Stimulated activated naive CD8-positive, alpha-beta T cell treated with anti-CD3 and anti-CD28 coated beads, Interleukin-15, amount 100 ng/mL, for 72 hours (primary cell): ENCODE data around the gene SREBF2.

ENCODE experiments used
- ATAC-seq: fragments of 150-1000 bp; cut with Tn5 transposase; 2 replicates; pipeline ENCODE4 v1.10.0; 2021; ENCODE audit warnings: mild to moderate bottlenecking, moderate library complexity
- DNase-seq, 2 donors: peaks; one replicate each; pipeline ENCODE4 v3.0.0; 2021 to 2022
- H3K27ac Mint-ChIP-seq, 2 donors: one replicate each; pipeline ENCODE4 v1.8.0; 2022; ENCODE audit warnings: mild to moderate bottlenecking in 2 of 2, mixed read lengths in 2 of 2, moderate library complexity in 2 of 2
- H3K27me3 Mint-ChIP-seq: one replicate; pipeline ENCODE4 v1.8.0; 2022; ENCODE audit warnings: mixed read lengths
- H3K4me1 Mint-ChIP-seq: one replicate; pipeline ENCODE4 v1.8.0; 2022; ENCODE audit warnings: mild to moderate bottlenecking, mixed read lengths
- H3K4me3 Mint-ChIP-seq, 2 donors: one replicate each; pipeline ENCODE4 v1.8.0; 2022; ENCODE audit warnings: mild to moderate bottlenecking in 2 of 2, mixed read lengths in 2 of 2, moderate library complexity in 1 of 2
- H3K9me3 Mint-ChIP-seq, 2 donors: one replicate each; pipeline ENCODE4 v1.8.0; 2022; ENCODE audit warnings: mixed read lengths in 2 of 2

The SREBF2 gene

DNA sequence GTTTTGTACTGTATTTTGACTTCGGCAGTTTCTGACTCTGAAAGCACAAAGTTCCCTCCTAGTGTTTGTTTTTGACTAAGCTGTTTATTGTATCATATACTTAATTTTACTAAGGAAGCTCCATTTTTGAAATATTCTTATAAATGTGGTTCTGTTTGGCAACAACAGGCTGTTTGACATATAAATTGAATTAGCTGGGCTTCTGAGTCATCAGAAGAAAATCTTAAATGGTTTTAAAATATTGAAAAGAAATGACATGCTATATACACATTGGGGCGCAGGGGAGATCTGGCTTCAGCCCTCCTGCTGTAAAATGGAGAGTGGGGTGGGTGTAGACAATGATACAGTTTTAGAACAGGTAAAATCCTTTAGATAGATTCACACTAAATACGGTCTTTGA lies 43.4 kb downstream of the SREBF2 start:
- Mint-ChIP-seq H3K27ac (no peak overlapping the region), H3K4me1 (peaks cover 64% of the 10 kb centered on the region), H3K9me3 (no peaks in the 10 kb centered on the region), H3K27me3 (no peaks in the 10 kb centered on the region), H3K4me3 (no peak overlapping the region)
- DNase-seq (no peak), ATAC-seq (no peak)

DNA sequence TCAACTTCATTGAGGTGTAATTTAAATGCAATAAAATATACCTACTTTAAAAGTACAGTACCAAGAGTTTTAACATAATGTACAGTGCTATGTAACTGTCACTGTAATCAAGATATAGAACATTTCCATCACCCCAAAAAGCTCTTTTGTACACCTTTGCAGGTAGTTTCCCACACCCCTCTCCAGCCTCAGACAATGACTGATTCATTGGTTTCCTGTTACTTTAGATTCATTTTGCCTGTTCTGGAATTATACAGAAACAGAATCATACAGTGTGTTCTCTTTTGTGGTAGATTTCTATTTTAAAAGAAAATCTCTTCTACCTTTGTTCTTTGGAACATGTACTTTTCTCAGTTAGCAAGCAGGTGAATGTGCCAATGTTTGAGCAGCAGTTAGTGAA lies 43.8 kb downstream of the SREBF2 start:
- H3K27me3 Mint-ChIP-seq: no peaks in the 10 kb centered on the region
- peak overlapping the region in 1 of 2 donors; percentile 21 for H3K4me3 Mint-ChIP-seq
- no peak for DNase-seq
- no peaks in the 10 kb centered on the region for H3K9me3 Mint-ChIP-seq
- no peak for ATAC-seq
- H3K27ac Mint-ChIP-seq: no peak overlapping the region
- H3K4me1 Mint-ChIP-seq: peaks cover 60% of the 10 kb centered on the region

- Mint-ChIP-seq H3K4me3 (no peak overlapping the region), H3K27me3 (no peaks in the 10 kb centered on the region), H3K4me1 (peaks cover 24% of the 10 kb centered on the region), H3K9me3 (no peaks in the 10 kb centered on the region), H3K27ac (no peak overlapping the region)
- ATAC-seq (no peak), DNase-seq (no peak)
Observed at GRCh38 chr22:41880653-41881052, 47.7 kb downstream of the SREBF2 start.

GRCh38 chr22:41883400-41883799 lies 50.5 kb downstream of the SREBF2 start:
- Mint-ChIP-seq H3K4me3 (no peak overlapping the region), H3K27ac (peak overlapping the region in 1 of 2 donors; percentile 28), H3K4me1 (no peaks in the 10 kb centered on the region), H3K9me3 (no peaks in the 10 kb centered on the region), H3K27me3 (no peaks in the 10 kb centered on the region)
- ATAC-seq (no peak), DNase-seq (no peak)

GRCh38 chr22:41885116-41885515 lies 52.2 kb downstream of the SREBF2 start:
- ATAC-seq (no peak), DNase-seq (no peak)
- Mint-ChIP-seq H3K27ac (no peak overlapping the region), H3K9me3 (no peaks in the 10 kb centered on the region), H3K4me3 (no peak overlapping the region), H3K4me1 (no peaks in the 10 kb centered on the region), H3K27me3 (no peaks in the 10 kb centered on the region)

DNA sequence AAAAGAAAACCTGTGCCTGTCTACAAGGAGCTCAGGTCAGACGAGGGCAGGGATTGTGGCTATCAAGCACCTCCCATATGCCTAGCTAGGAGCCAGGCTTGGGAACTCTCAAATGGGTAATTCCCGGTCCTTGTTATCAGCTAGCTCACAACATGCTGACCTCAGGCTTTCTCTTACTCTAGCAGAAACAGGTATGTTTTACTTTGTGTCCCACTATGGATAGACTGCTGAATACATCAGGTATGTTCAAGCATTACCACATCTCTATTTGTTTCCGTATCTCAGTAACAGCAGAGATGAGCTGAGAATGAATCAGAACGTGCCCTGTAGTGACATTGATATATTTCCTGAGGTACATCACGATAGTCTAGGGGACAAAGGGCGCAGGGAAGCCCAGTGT lies 52.6 kb downstream of the SREBF2 start:
- no peaks in the 10 kb centered on the region for H3K27me3 Mint-ChIP-seq
- no peak overlapping the region for H3K4me3 Mint-ChIP-seq
- no peaks in the 10 kb centered on the region for H3K9me3 Mint-ChIP-seq
- ATAC-seq: no peak
- no peak for DNase-seq
- no peaks in the 10 kb centered on the region for H3K4me1 Mint-ChIP-seq
- no peak overlapping the region for H3K27ac Mint-ChIP-seq

DNA sequence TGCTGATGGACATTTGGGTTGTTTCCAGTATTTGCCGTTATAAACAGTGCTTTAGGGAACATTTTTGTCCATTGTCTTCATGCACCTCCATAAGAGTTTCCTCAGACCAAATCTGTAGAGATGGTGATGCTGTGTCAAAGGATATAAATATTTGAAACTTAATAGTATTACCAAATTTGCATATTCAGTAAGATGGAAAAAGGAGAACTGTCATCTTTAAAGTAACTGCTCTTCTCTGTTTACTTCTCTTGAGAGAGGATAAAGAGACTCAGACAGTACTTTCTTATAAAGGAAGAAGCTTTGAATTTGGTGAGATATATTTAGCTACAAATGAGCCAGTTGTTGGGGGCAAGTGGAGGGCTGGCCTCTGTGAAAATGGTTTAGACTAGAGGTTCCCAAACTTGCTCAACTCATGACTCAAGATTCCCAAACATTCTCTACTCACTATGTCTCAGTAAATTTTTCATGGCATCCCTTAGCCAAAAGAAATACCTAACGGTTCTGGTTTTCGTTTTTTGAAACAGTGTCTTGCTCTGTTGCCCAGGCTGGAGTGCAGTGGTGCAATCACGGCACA lies 55.8 kb downstream of the SREBF2 start:
- Mint-ChIP-seq H3K4me1 (no peaks in the 10 kb centered on the region), H3K9me3 (no peaks in the 10 kb centered on the region), H3K4me3 (no peak overlapping the region), H3K27ac (no peak overlapping the region), H3K27me3 (no peaks in the 10 kb centered on the region)
- DNase-seq: no peak
- ATAC-seq: no peak

DNA sequence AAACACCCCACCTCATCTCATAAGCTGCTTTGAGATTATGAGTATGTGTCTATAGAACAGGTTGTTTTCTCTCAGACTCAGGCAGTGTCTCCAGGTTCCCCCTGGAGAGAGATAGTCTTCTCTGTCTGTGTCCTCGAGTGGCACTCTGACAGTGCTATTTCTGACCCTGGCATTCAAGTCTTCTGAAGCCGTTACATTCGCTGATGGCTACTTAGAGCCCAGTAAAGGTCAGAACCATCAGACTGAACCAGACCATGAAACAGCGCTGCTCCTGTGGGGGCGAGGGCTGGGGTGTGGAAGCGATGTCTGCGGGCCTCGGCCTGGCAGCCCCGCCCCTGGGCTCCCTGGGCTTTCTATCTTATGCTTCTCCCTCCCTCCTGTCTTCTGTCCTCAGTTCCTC lies 58.5 kb downstream of the SREBF2 start:
- DNase-seq: no peak
- Mint-ChIP-seq H3K4me1 (no peaks in the 10 kb centered on the region), H3K27ac (peak overlapping the region in 1 of 2 donors; percentile 87), H3K4me3 (no peak overlapping the region), H3K27me3 (no peaks in the 10 kb centered on the region), H3K9me3 (no peaks in the 10 kb centered on the region)
- no peak for ATAC-seq

DNA sequence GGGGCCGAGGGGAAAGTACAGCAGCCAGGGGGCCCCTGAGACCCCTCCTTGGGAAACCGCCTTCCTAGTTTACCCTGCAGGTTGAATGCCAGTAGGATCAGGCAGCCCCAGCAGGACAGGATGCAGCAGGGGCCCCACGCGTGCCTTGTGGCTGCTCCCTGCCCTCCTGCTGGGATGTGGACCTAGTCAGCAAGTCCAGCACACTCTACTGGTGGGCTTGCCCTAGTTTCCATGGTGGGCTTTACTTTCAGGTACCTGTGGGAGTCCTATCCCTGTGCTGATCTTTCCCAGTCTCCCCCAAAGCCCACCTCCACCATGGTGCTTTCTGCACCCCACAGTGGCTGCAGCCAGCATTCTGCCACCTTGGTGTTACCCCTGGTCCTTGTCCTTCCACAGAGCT lies 59.8 kb downstream of the SREBF2 start:
- Mint-ChIP-seq H3K27ac (peak overlapping the region in 1 of 2 donors; percentile 78), H3K4me3 (no peak overlapping the region), H3K9me3 (no peaks in the 10 kb centered on the region), H3K27me3 (no peaks in the 10 kb centered on the region), H3K4me1 (no peaks in the 10 kb centered on the region)
- DNase-seq (no peak), ATAC-seq (no peak)

DNA sequence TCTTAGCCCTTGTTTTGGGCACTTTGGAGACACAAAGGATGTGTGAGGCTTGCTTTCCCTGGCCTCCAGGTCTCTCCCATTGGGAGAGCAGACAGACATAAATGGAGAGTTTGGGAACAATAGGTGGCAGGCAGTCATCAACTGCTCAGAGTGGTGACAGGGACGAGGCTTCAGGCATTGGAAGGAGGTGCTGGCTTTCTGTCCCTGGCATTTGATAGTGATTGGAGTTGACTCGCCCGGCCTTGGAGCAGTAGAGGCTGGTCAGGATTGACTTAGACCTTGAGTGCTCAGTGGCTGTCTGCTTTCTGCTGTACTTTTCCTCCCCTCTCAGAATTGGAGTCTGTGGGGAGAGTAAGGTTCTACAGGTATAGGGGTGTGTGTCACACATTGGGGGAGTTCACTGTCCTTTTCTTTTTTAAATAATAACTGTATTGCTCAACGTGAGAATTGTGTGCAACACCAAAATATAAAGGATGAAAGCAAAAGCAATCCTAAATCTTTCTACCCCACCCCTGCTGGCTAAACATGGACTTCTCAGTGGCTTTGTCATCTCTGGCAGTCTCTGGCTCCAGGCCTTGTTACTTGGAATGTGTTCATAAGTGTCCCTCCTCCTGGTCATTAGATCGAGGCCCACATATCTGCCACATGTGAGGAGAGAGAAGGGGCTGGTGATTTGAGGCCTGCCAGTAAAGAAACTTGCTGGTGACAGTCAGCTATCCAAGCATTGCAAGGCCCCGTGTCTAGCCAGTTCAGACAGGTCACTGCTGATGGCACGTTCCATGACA lies 60.9 kb downstream of the SREBF2 start:
- ATAC-seq (no peak), DNase-seq (no peak)
- no peaks in the 10 kb centered on the region for H3K4me1 Mint-ChIP-seq
- H3K27me3 Mint-ChIP-seq: no peaks in the 10 kb centered on the region
- no peak overlapping the region for H3K27ac Mint-ChIP-seq
- H3K4me3 Mint-ChIP-seq: no peak overlapping the region
- H3K9me3 Mint-ChIP-seq: no peaks in the 10 kb centered on the region

DNA sequence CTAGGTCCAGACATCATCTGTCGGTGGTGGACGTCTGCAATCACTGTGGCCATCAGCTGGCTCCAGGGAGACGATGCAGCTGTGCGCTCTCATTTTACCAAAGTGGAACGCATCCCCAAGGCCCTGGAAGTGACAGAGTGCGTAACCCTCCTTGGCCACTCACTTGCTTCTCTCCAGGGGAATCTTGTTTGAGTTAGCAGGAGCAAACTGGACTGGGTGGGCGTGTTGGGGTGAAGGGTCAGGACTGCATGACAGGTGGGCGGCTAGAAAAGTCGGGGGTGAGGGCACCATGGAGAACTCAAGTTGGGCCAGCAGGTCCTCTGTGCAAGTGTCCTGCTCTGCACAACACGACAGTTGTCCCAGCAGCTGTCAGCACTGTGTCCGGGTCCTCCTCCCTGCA lies 65.7 kb downstream of the SREBF2 start:
- no peak for DNase-seq
- no peak overlapping the region for H3K4me3 Mint-ChIP-seq
- peak overlapping the region in 1 of 2 donors; percentile 86 for H3K27ac Mint-ChIP-seq
- H3K9me3 Mint-ChIP-seq: no peaks in the 10 kb centered on the region
- H3K4me1 Mint-ChIP-seq: no peaks in the 10 kb centered on the region
- ATAC-seq: no peak
- H3K27me3 Mint-ChIP-seq: no peaks in the 10 kb centered on the region

- H3K4me3 Mint-ChIP-seq: no peak overlapping the region
Observed at GRCh38 chr22:41899110-41899509, 66.2 kb downstream of the SREBF2 start.

DNA sequence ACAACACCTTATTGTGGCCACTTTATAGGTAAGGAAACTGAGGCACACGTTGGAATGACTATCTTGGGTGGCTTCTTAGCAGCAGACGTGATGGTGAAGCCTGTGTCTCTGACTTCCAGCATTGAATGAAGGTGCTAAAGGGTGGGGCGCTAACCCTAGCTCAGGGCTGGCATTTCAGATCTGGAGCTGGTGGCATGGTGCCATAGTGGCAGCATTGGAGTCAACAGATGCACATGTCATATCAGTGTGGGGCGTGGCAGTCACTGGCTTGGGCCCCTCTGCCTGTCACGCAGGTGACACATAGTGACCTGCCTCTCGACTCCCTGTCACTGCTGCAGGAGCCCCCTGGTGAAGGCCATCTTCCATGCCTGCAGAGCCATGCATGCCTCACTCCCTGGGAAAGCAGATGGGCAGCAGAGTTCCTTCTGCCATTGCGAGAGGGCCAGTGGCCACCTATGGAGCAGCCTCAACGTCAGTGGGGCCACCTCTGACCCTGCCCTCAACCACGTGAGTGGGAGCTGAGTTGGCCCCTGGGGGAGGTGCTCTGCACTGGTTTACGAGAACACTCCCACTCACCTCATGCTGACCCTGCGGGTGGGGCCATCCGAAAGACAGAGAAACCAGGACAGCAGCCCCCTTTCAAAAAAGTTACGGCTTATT lies 67.2 kb downstream of the SREBF2 start:
- Mint-ChIP-seq H3K27ac (no peak overlapping the region), H3K4me3 (no peak overlapping the region), H3K9me3 (no peaks in the 10 kb centered on the region), H3K4me1 (no peaks in the 10 kb centered on the region), H3K27me3 (no peaks in the 10 kb centered on the region)
- DNase-seq (no peak), ATAC-seq (no peak)

More at GRCh38 chr22:41899110-41899509, 66.2 kb downstream of the SREBF2 start:
- H3K27ac Mint-ChIP-seq: no peak overlapping the region
- no peaks in the 10 kb centered on the region for H3K9me3 Mint-ChIP-seq
- DNase-seq (no peak), ATAC-seq (no peak)
- no peaks in the 10 kb centered on the region for H3K27me3 Mint-ChIP-seq
- no peaks in the 10 kb centered on the region for H3K4me1 Mint-ChIP-seq

- Mint-ChIP-seq H3K4me3 (no peak overlapping the region), H3K27me3 (no peaks in the 10 kb centered on the region), H3K4me1 (no peaks in the 10 kb centered on the region), H3K9me3 (no peaks in the 10 kb centered on the region), H3K27ac (no peak overlapping the region)
- no peak for ATAC-seq
- DNase-seq: no peak
Observed at GRCh38 chr22:41900652-41901312, 67.9 kb downstream of the SREBF2 start.

DNA sequence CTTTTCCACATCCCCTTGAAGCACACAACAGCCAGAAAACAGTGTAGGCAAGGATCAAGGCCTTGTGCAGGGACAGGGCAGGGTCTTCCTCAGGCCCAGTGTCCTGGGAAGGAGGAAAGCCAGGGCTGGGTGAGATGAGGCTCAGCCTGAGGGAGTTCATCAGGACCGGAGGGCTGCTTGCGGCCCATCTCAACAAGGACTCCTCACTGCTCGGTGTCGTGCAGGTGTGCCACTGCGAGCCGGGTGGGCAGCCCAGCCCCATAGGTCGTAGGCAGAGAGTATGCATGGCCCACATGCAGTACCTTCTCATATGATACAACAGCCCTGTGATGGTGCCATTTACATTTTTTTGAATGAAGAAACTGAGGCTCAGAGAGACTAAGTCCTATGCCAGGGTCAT lies 69.1 kb downstream of the SREBF2 start:
- H3K4me3 Mint-ChIP-seq: no peak overlapping the region
- DNase-seq (no peak), ATAC-seq (no peak)
- H3K27me3 Mint-ChIP-seq: no peaks in the 10 kb centered on the region
- H3K4me1 Mint-ChIP-seq: no peaks in the 10 kb centered on the region
- peak overlapping the region in 1 of 2 donors; percentile 19 for H3K27ac Mint-ChIP-seq
- no peaks in the 10 kb centered on the region for H3K9me3 Mint-ChIP-seq

DNA sequence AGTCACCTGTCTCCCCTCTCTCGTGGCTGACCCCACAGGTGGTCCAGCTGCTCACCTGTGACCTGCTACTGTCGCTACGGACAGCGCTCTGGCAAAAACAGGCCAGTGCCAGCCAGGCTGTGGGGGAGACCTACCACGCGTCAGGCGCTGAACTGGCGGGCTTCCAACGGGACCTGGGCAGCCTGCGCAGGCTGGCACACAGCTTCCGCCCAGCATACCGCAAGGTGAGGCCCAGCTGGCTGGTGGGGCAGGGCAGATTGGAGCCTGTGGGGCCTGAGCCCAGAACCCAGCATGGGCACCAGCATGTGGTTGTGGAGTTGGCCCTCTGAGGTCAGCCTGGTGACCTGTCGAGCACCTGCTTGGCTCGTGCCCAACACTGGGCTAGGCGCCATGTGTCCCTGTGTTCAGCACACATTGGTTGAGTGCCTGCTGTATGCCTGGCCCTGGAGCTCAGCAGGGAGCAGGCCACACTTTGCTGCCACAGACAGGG lies 70.1 kb downstream of the SREBF2 start:
- Mint-ChIP-seq H3K4me3 (no peak overlapping the region), H3K4me1 (peaks cover 8% of the 10 kb centered on the region), H3K27ac (peak overlapping the region in 1 of 2 donors; percentile 59), H3K9me3 (no peaks in the 10 kb centered on the region), H3K27me3 (no peaks in the 10 kb centered on the region)
- DNase-seq (no peak), ATAC-seq (no peak)
